Stimulated activated CD8-positive, alpha-beta memory T cell treated with anti-CD3 and anti-CD28 coated beads, Interleukin-15, amount 100 ng/mL, for 48 hours (primary cell): Measurements from ENCODE around the gene CYP46A1.

Source experiments
- DNase-seq, 2 donors: peaks; one replicate each; pipeline ENCODE4 v3.0.0-alpha.2; 2020; ENCODE audit warnings: low read depth in 2 of 2

CYP46A1 gene

GRCh38 chr14:99728981-99729451 lies 44.9 kb downstream of the CYP46A1 start:
- no peak for DNase-seq

- DNase-seq = peak; percentile 40
Observed at GRCh38 chr14:99729991-99730875, 46.1 kb downstream of the CYP46A1 start.

GRCh38 chr14:99730876-99731546 lies 46.9 kb downstream of the CYP46A1 start:
- no peak for DNase-seq

DNA sequence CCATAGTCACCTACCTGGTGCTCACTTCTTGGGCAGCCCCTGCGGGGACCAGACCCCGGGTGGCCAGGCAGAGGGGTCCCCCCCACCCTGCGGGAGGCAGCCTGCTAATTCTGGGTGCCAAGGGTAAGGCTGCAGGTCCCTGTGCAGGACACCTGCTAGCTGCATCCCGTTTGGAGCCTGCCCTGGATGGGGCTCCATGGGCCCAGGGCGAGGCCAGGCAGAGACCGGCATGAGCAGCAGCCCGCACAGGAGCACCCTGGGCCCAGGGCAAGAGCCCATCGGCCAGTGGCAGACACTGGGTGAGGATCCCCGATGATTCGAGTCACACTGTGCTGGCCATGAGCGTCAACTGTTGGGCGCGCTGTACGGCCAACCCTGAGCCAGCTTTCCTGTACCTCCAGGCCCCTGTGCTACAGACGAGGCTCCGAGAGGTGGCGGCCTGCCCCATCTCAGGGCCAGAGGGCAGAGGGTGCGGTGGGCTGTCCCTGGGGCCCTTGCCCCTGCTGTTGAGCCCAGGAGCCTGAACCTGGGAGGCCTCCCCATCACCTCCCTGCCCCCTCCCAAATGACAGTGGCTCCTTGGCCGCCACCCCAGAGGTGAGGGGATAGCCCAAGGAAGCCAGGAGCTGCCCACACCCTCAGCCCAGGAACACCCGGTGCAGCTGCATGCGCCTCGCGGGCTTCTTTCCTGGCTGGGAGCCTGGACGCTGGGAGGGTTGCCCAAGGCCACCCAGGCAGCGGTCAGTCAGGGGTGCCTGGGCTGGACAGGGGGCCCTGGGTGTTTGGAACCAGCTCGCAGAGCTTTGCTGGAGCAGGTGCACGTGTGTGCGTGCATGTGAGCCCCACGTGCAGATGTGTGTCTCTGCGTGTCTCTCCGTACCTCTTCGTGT lies 47.7 kb downstream of the CYP46A1 start:
- DNase-seq = no peak

- no peak for DNase-seq
Observed at GRCh38 chr14:99732436-99733210, 48.5 kb downstream of the CYP46A1 start.

GRCh38 chr14:99733211-99733539 lies 49.1 kb downstream of the CYP46A1 start:
- DNase-seq = no peak

DNA sequence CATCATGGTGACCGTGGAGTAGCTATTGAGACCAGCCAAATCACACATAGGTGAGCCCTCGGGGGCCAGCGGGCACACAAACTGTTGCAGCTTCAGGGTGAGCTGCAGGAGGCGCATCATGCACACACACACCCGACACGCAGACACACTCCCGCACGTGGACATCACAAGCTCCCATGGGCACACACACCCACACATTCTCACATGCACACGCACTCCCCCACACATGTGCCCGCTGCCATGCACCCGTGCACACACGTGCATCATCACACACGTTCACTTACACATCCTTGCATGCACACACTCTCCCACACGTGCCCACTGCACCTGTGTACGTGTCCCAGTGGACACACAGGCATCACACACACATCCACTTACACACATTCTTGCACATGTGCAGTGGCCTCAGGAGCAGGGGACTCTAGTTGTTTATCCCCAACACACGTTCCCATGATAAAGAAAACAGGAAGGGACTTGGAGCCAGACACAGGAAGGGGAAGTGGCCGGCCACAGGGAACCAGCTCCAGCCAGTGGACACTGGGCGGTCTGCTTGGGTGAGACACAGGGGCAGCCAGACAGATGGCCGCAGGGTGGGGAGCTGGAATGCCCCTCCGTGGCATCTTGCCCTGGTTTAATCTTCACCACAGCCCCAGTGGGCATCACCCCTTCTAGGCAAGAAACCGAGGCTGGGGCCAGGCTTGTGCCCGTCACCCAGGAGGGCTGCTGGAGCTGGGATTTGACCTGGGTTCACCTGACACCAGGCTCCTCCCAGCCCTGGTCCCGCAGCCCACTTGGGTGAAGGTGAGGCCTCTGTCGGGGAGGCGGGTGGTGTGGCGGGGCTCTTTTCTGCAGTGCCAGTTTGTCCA lies 49.7 kb downstream of the CYP46A1 start:
- no peak for DNase-seq

DNA sequence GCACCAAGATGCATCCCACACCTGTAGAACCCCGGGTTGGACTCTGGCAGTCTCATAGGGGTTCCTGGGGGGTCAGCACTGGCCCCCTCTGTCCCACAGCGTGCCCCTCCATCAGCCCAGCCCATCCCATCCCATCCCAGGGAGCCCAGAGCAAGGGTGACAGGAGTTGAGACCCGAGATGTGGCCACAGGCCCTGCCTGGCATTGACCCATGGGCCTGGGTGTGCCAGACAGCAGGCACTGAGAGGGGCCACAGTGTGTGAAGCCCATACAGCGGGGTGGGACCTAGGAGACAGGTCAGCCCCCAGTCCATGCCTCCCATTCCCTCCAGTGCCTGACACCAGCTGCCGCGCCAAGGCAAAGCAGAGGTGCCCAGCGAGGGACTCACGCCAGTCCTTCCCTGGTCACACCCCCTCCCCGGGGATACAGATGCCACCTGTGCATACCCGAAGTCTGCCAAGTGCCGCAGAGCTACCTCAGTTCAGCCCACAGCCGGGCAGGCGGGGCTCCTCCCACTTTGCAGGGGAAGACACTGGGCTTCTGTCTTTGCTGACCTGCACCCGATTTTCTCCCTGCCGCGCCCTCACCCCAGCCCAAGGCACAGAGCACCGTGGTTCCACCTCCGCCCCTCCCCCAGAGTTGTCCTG lies 50.4 kb downstream of the CYP46A1 start:
- no peak for DNase-seq

DNA sequence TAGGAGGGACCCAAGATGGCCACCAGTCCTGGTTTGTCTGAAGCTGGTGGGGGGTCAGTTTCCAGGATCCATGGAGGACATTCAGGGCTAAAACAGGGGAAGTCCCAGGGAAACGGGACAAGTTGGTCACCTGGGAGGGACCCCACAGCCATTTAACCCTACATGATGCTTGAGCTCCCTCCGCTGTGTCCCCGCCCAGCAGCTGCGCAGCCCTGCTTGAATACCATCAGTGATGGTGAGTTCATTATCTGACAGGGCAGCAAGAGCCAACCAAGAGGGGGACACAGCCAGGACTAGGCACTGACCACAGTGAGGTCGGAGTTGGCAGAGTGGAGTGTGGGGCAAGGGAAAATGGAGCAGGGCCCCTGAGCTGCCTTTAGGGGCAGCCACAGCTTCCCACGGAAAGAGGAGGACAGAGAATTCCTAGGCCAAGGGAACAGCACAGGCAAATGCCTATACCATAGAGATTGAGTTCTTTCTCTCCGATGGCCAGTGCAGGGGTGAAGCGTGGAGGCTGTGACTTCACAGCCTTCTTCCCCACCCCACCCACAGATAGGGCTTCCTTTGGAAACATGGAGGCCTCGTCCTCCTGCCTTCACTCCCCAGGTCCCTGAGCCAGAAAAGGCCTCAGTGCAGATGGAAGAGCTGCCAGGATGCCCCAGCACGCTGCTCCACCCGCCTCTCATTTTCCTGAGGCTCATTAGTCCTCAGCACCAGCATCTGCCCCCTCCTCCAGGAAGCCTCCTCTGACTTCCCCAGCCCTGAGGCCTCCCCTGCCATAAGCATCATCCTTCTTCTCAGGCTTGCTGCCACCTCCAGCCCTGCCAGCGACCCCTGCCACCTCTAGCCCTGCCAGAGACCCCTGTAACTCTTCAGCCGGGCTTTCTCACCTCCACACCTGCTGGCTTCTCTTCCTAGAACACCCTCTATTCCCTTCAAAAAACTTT lies 51.4 kb downstream of the CYP46A1 start:
- no peak for DNase-seq

- no peak for DNase-seq
Observed at GRCh38 chr14:99736603-99737371, 52.7 kb downstream of the CYP46A1 start.

DNA sequence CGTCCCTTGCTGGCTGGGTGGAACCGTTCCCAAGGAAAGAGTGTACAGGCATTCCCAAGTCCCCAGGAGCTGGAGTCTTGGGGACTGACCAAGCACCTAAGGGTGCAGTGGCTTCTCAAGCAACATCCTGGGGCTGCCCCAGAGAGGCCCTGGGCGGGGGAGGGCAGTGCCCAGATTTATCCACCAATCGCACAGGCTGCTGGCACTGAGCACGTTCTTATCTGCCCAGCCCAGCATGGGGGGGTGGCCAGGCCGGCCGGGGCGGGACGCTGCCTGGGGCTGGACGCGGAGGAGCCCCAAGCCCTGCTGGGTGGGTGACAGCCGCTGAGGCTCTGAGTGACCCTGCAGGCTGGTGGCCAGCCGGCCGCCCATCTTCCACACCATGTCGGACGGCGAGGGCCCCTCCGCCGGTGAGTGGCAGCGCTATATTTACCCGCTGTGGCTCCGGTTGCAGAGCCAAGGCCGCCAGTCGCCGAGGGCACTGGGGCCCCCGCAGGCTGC lies 53.4 kb downstream of the CYP46A1 start:
- no peak for DNase-seq

DNA sequence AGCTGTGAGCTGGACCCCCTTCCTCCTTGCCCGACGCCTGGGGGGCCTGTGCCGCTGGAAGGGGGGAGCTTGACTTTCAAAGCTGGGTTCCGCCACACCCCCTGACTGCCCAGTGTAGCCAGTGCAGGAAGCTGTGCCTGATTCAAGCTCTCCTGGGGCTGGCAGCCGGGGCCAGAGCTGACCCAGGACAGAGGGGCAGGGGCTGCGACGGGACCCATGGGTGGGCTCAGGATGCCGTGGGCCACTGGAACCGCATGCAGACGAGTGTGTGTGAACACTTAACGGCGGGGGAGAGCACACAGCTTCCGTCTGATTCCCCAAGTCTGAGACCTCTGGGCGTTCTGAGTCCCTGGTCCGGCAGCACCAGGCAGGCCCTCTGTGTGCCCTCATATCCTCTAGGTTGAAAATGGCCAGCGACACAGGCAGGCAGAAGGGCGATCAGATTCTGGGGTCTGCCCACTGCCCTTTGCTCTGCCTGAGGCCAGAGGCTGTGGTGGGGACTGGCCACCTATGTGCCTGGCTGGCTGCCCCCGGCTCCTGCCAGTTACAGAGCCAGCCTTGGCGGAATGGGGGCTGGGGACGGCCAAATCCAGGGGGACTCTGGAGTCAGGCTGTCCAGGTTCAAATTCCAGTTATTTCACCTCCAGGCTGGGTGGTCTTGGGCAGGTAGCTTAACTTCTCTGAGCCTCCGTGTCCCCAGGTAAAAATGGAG lies 54.0 kb downstream of the CYP46A1 start:
- DNase-seq = no peak

- DNase-seq = no peak
Observed at GRCh38 chr14:99740411-99740810, 56.3 kb downstream of the CYP46A1 start.

DNA sequence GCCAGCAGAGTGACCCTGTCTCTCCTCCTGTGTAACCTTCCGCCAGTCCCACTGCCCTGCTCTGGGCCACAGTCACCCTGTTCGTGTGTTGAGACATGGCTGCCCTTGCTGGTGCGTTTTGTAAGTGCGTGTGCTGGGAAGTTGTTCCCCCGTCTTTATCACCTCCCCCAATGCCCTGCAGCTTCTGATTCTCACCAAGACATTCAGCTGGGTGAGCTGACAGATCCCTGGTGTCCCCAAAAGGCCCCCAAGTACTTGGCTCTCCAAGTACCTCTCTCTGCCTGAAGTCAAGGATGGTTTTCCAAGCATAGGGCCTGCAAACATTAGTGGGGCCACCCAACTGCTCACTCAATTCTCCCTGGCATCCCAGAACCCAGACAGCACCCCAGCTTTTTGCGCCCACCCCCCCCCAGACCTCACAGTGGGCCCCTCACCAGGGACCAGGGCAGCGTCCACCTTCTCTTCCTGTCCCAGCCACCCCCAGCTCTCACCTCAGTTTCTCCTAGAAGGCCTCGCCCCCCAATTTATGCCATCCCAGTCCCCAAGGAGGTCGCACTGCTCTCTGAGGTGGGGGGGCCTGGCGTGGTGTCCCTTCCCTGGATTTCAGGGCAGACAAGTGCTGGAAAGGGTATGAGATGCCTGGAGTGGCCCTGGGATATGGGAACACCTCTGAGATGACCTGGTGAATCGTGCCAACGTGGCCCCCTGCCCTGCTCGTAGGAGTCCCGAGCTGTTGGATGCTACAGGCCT lies 57.3 kb downstream of the CYP46A1 start:
- no peak for DNase-seq

GRCh38 chr14:99742074-99742473 lies 58.0 kb downstream of the CYP46A1 start:
- DNase-seq = no peak
